ENCODE data around the gene NCKAP5.

- TF ChIP-seq CTCF (IDR thresholded peaks at IDR 0.05) (no peak), POLR2A (IDR thresholded peaks at IDR 0.05) (no peak), POLR2AphosphoS5 (IDR thresholded peaks at IDR 0.05) (no peak)
Measured at GRCh38 chr2:133571249-133571648, 3.0 kb upstream of the NCKAP5 start.

Data from prostate gland (tissue), 2 donors.